ENCODE data around the gene KRTAP19-6. TPM values are rescaled to one million over a fixed set of nuclear protein-coding genes. Genes with fewer than 3 reads are reported as not detected.

KRTAP19-6 gene
- total RNA-seq, 1 donor from 2014 or later, result not detected

Small RNA genes lying within 50 kb of the gene (small RNA-seq; reads per million reads assigned to genes)
- not detected for gene AP000567.1 (ENCODE audit: low replicate concordance)
- not detected for gene KRTAP19-10P (ENCODE audit: low replicate concordance)
- gene KRTAP19-11P (ENCODE audit: low replicate concordance), result not detected
- gene KRTAP19-9P (ENCODE audit: low replicate concordance), result not detected
- gene KRTAP22-2 (ENCODE audit: low replicate concordance), result not detected

Other genes with a start within 250 kb of the KRTAP19-6 start
- gene KRTAP26-1, start 221.5 kb downstream of the KRTAP19-6 start, total RNA-seq, result not detected
- not detected for gene KRTAP27-1, start 204.2 kb downstream of the KRTAP19-6 start, total RNA-seq
- gene KRTAP23-1, start 193.3 kb downstream of the KRTAP19-6 start, total RNA-seq, result not detected
- not detected for gene KRTAP13-2, start 169.6 kb downstream of the KRTAP19-6 start, total RNA-seq
- gene KRTAP13-1, start 145.8 kb downstream of the KRTAP19-6 start, total RNA-seq, result not detected
- gene KRTAP13-3, start 115.9 kb downstream of the KRTAP19-6 start, total RNA-seq, result not detected
- not detected for gene KRTAP13-4, start 111.6 kb downstream of the KRTAP19-6 start, total RNA-seq
- gene KRTAP15-1, start 101.6 kb downstream of the KRTAP19-6 start, total RNA-seq, result not detected
- not detected for gene KRTAP19-1, start 61.5 kb downstream of the KRTAP19-6 start, total RNA-seq
- not detected for gene KRTAP19-2, start 54.4 kb downstream of the KRTAP19-6 start, total RNA-seq
- not detected for gene KRTAP19-3, start 49.9 kb downstream of the KRTAP19-6 start, total RNA-seq
- not detected for gene KRTAP19-4, start 44.7 kb downstream of the KRTAP19-6 start, total RNA-seq
- gene KRTAP19-5, start 39.7 kb downstream of the KRTAP19-6 start, total RNA-seq, result not detected
- not detected for gene KRTAP19-7, start 19.4 kb upstream of the KRTAP19-6 start, total RNA-seq
- not detected for gene KRTAP22-2, start 48.5 kb upstream of the KRTAP19-6 start, total RNA-seq
- gene KRTAP6-3, start 50.6 kb upstream of the KRTAP19-6 start, total RNA-seq, result not detected
- not detected for gene KRTAP6-2, start 57.0 kb upstream of the KRTAP19-6 start, total RNA-seq
- not detected for gene KRTAP22-1, start 59.2 kb upstream of the KRTAP19-6 start, total RNA-seq
- gene KRTAP6-1, start 72.1 kb upstream of the KRTAP19-6 start, total RNA-seq, result not detected
- gene KRTAP20-1, start 74.6 kb upstream of the KRTAP19-6 start, total RNA-seq, result not detected
- not detected for gene KRTAP20-4, start 78.8 kb upstream of the KRTAP19-6 start, total RNA-seq
- gene KRTAP20-2, start 93.3 kb upstream of the KRTAP19-6 start, total RNA-seq, result not detected
- gene KRTAP20-3, start 101.0 kb upstream of the KRTAP19-6 start, total RNA-seq, result not detected
- not detected for gene KRTAP21-3, start 176.9 kb upstream of the KRTAP19-6 start, total RNA-seq
- gene KRTAP21-2, start 205.4 kb upstream of the KRTAP19-6 start, total RNA-seq, result not detected
- not detected for gene KRTAP21-1, start 213.6 kb upstream of the KRTAP19-6 start, total RNA-seq